H1 (cell line): ENCODE data around the gene SCAMP5. TPM values are rescaled to one million over a fixed set of nuclear protein-coding genes. Genes with fewer than 3 reads are reported as not detected.

Experiments used
- CREB1 ChIP-seq: IDR thresholded peaks from 2 replicates; pipeline ENCODE4 v1.6.1; 2012; ENCODE audit warnings: inconsistent platforms
- EP300 ChIP-seq, 2 experiments: IDR thresholded peaks; 1 replicate in 1 of 2; 2 replicates in 1 of 2; pipeline ENCODE4 v1.6.1; 2011 to 2012; ENCODE audit warnings: low read depth in 2 of 2, low read length in 2 of 2, mild to moderate bottlenecking in 2 of 2, borderline replicate concordance in 1 of 2, inconsistent platforms in 1 of 2, moderate library complexity in 1 of 2
- KDM1A ChIP-seq: fragments of 200-600, 300-600 bp; sonication (generic); IDR thresholded peaks from 2 replicates; pipeline ENCODE4 v1.7.1; 2016; ENCODE audit warnings: mild to moderate bottlenecking, low read length, borderline replicate concordance
- KDM5A ChIP-seq: fragments of 200-600 bp; IDR thresholded peaks from 2 replicates; pipeline ENCODE4 v1.7.1; 2012; ENCODE audit warnings: mild to moderate bottlenecking, low read length, inconsistent platforms, mixed read lengths
- SAP30 ChIP-seq: fragments of 300-600 bp; sonication (generic); IDR thresholded peaks from 2 replicates; pipeline ENCODE4 v1.7.1; 2012; ENCODE audit warnings: low read length, moderate library complexity, mild to moderate bottlenecking, inconsistent platforms; ENCODE audit not compliant: insufficient read depth, insufficient replicate concordance
- SIN3A ChIP-seq, 2 experiments: IDR thresholded peaks in 1 of 2; conservative IDR thresholded peaks in 1 of 2; 2 replicates each; pipeline ENCODE4 v1.6.1; 2011 to 2012; ENCODE audit warnings: low read length in 2 of 2, improper control_type of control experiment in 1 of 2, low read depth in 1 of 2, mild to moderate bottlenecking in 1 of 2
- SP1 ChIP-seq: IDR thresholded peaks from 2 replicates; pipeline ENCODE4 v1.6.1; 2011; ENCODE audit warnings: low read depth, low read length
- SP2 ChIP-seq: IDR thresholded peaks from 2 replicates; pipeline ENCODE4 v1.6.1; 2012; ENCODE audit warnings: mild to moderate bottlenecking, low read length, inconsistent platforms
- polyA plus RNA-seq, 7 experiments: library from polyadenylated mRNA; depleted of rRNA in 3 of 7; stranded (reverse) in 5 of 7; unstranded in 2 of 7; fragments of >200 nt in 5 of 7; fragments of 200-250 nt in 2 of 7; gene quantifications; 1 replicate in 5 of 7; 2 replicates in 1 of 7; 4 replicates in 1 of 7; pipeline versions ENCODE4 v1.2.1 to v1.2.3, GENCODE V29; 2011 to 2013; ENCODE audit warnings: missing spikeins in 2 of 7, mixed read lengths in 2 of 7
- total RNA-seq: library from RNA; stranded (reverse); fragmentation: NEBNext Ultra II Directional; extraction: Animal tissue kit (Norgen Biotek cat#: 25700); gene quantifications from 2 replicates; pipeline ENCODE4 v1.2.1, GENCODE V29; 2021
- TF ChIP-seq, protein P1 (sequence below): fragments of 300-600 bp; sonication (generic); IDR thresholded peaks from 2 replicates; pipeline ENCODE4 v1.7.1; 2012; ENCODE audit warnings: low read length, moderate library complexity, mild to moderate bottlenecking, inconsistent platforms; ENCODE audit not compliant: insufficient replicate concordance

SCAMP5 gene
- total and polyA plus RNA-seq, 2 of the 8 experiments (the other 6 are each of a cell fraction or from before 2014, with no cell fraction given): 55.4 to 94.7 TPM

DNA sequence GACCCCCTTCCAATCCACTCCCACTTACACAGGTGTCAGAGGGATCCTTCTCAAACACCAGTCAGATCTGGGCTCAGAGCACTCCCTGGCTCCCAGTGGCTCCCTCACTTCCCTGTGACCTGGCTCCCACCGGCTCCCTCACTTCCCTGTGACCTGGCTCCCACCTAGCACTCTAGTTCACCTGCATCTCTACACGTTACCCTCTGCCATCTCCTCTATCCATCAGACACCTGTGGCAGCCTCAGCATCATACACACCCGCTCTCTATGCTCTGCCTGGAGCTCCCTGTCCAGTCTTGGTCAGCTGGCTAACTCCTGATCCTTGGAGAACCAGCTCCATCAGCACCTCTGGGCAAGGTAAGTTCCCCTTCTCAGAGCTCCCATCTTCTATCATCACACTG, 44.4 kb upstream of the SCAMP5 start (continued):
- TF ChIP-seq, protein P1, sequence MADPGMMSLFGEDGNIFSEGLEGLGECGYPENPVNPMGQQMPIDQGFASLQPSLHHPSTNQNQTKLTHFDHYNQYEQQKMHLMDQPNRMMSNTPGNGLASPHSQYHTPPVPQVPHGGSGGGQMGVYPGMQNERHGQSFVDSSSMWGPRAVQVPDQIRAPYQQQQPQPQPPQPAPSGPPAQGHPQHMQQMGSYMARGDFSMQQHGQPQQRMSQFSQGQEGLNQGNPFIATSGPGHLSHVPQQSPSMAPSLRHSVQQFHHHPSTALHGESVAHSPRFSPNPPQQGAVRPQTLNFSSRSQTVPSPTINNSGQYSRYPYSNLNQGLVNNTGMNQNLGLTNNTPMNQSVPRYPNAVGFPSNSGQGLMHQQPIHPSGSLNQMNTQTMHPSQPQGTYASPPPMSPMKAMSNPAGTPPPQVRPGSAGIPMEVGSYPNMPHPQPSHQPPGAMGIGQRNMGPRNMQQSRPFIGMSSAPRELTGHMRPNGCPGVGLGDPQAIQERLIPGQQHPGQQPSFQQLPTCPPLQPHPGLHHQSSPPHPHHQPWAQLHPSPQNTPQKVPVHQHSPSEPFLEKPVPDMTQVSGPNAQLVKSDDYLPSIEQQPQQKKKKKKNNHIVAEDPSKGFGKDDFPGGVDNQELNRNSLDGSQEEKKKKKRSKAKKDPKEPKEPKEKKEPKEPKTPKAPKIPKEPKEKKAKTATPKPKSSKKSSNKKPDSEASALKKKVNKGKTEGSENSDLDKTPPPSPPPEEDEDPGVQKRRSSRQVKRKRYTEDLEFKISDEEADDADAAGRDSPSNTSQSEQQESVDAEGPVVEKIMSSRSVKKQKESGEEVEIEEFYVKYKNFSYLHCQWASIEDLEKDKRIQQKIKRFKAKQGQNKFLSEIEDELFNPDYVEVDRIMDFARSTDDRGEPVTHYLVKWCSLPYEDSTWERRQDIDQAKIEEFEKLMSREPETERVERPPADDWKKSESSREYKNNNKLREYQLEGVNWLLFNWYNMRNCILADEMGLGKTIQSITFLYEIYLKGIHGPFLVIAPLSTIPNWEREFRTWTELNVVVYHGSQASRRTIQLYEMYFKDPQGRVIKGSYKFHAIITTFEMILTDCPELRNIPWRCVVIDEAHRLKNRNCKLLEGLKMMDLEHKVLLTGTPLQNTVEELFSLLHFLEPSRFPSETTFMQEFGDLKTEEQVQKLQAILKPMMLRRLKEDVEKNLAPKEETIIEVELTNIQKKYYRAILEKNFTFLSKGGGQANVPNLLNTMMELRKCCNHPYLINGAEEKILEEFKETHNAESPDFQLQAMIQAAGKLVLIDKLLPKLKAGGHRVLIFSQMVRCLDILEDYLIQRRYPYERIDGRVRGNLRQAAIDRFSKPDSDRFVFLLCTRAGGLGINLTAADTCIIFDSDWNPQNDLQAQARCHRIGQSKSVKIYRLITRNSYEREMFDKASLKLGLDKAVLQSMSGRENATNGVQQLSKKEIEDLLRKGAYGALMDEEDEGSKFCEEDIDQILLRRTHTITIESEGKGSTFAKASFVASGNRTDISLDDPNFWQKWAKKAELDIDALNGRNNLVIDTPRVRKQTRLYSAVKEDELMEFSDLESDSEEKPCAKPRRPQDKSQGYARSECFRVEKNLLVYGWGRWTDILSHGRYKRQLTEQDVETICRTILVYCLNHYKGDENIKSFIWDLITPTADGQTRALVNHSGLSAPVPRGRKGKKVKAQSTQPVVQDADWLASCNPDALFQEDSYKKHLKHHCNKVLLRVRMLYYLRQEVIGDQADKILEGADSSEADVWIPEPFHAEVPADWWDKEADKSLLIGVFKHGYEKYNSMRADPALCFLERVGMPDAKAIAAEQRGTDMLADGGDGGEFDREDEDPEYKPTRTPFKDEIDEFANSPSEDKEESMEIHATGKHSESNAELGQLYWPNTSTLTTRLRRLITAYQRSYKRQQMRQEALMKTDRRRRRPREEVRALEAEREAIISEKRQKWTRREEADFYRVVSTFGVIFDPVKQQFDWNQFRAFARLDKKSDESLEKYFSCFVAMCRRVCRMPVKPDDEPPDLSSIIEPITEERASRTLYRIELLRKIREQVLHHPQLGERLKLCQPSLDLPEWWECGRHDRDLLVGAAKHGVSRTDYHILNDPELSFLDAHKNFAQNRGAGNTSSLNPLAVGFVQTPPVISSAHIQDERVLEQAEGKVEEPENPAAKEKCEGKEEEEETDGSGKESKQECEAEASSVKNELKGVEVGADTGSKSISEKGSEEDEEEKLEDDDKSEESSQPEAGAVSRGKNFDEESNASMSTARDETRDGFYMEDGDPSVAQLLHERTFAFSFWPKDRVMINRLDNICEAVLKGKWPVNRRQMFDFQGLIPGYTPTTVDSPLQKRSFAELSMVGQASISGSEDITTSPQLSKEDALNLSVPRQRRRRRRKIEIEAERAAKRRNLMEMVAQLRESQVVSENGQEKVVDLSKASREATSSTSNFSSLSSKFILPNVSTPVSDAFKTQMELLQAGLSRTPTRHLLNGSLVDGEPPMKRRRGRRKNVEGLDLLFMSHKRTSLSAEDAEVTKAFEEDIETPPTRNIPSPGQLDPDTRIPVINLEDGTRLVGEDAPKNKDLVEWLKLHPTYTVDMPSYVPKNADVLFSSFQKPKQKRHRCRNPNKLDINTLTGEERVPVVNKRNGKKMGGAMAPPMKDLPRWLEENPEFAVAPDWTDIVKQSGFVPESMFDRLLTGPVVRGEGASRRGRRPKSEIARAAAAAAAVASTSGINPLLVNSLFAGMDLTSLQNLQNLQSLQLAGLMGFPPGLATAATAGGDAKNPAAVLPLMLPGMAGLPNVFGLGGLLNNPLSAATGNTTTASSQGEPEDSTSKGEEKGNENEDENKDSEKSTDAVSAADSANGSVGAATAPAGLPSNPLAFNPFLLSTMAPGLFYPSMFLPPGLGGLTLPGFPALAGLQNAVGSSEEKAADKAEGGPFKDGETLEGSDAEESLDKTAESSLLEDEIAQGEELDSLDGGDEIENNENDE: no peak
- TF ChIP-seq EP300 (IDR thresholded peaks at IDR 0.05; ENCODE audit: borderline replicate concordance in 1 of 2, low read depth in 2 of 2, low read length in 2 of 2) (no peak), SAP30 (no peak), KDM1A (no peak), SP1 (no peak), CREB1 (no peak), KDM5A (no peak), SP2 (no peak), SIN3A (conservative IDR thresholded peaks at IDR 0.05 in 1 of 2, IDR thresholded peaks at IDR 0.05 in 1 of 2; ENCODE audit: low read depth in 1 of 2, low read length in 2 of 2) (no peak)
